ENCODE data around the gene ZGPAT. TPM values are rescaled to one million over a fixed set of nuclear protein-coding genes. Genes with fewer than 3 reads are reported as not detected.
A peak's percentile ranks its signal among the peaks of the same experiment; 100 is the strongest.

Gene ZGPAT
- total and polyA plus RNA-seq, 9 donors = 1.7 to 26.4 (median 18.9) TPM

DNA sequence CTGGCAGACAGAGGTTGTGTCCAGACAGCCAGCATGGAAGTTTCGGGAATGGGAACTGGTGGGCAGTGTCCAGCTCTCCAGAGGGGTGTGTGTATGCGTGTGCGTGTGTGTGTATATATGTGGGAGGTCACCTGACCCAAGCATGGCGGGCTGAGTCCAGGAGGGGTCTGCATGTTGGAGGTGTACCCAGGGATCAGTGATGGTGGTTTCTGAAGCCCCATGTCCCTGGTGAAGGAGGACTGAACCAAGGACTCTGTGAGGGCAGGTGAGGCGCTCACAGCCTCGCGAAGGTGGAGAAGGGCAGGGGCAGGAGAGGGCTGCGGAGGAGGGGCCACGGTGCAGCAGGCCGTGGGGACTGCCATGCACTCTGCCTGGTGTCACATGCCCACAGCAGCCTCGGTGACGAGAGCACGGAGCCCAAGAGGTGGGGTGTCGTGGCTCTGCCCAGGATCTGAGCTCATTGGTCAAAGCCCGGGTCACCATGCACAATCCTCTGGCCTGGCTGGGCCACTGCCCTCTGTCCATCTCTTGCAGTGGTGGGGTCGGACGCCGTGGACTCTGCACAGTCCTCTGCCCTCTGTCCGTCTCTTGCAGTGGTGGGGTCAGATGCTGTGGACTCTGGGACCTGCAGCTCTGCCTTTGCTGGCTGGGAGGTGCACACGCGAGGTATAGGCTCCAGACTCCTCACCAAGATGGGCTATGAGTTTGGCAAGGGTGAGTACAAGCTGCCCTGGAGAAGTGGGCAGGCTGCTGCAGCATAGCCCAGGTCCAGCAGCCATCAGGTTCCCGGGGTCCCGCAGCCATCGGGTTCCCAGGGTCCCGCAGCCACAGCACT lies 26.5 kb downstream of the ZGPAT start:
- WGBS, 3 donors = 88 to 92% (median 90%) methylated on average over 25 of the region's 25 CpGs
- no peaks in the 10 kb centered on the region for H3K27me3 ChIP-seq
- DNase-seq = no peak

DNA sequence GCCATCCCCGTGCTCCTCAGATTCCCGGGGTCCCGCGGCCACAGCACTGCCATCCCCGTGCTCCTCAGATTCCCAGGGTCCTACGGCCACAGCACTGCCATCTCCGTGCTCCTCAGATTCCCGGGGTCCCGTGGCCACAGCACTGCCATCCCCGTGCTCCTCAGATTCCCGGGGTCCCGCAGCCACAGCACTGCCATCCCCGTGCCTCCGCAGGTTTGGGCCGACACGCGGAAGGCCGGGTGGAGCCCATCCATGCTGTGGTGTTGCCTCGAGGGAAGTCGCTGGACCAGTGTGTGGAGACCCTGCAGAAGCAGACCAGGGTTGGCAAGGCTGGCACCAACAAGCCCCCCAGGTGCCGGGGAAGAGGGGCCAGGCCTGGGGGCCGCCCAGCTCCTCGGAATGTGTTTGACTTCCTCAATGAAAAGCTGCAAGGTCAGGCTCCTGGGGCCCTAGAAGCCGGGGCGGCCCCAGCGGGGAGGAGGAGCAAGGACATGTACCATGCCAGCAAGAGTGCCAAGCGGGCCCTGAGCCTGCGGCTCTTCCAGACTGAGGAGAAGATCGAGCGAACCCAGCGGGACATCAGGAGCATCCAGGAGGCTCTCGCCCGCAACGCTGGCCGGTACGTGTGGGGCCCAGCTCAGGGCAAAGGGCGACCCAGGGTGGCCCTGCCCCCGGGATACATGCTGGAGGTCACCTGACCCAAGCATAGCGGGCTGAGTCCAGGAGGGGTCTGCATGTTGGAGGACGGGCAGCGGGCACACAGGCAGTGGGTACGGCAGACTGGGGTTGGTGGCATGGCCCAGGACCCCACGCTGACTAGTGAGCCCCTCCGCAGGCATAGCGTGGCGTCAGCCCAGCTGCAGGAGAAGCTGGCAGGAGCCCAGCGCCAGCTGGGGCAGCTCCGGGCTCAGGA lies 27.4 kb downstream of the ZGPAT start:
- TF ChIP-seq POLR2A (IDR thresholded peaks at IDR 0.05) = no peak
- TF ChIP-seq, protein P1, sequence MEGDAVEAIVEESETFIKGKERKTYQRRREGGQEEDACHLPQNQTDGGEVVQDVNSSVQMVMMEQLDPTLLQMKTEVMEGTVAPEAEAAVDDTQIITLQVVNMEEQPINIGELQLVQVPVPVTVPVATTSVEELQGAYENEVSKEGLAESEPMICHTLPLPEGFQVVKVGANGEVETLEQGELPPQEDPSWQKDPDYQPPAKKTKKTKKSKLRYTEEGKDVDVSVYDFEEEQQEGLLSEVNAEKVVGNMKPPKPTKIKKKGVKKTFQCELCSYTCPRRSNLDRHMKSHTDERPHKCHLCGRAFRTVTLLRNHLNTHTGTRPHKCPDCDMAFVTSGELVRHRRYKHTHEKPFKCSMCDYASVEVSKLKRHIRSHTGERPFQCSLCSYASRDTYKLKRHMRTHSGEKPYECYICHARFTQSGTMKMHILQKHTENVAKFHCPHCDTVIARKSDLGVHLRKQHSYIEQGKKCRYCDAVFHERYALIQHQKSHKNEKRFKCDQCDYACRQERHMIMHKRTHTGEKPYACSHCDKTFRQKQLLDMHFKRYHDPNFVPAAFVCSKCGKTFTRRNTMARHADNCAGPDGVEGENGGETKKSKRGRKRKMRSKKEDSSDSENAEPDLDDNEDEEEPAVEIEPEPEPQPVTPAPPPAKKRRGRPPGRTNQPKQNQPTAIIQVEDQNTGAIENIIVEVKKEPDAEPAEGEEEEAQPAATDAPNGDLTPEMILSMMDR (IDR thresholded peaks at IDR 0.05) = no peak
- no peak for TF ChIP-seq EP300 (IDR thresholded peaks at IDR 0.05)
- H3K36me3 ChIP-seq = no peaks in the 10 kb centered on the region
- 78 to 93% (median 89%) methylated on average over 43 to 48 of the region's 48 CpGs for WGBS, 3 donors
- H3K4me3 ChIP-seq = no peak overlapping the region
- H3K4me1 ChIP-seq (ENCODE audit: insufficient read depth) = peaks cover 3% of the 10 kb centered on the region
- peak in 3 of 5 donors; percentile 42 to 44 (median 42) for DNase-seq
- H3K27me3 ChIP-seq = no peaks in the 10 kb centered on the region
- H3K9me3 ChIP-seq = no peaks in the 10 kb centered on the region
- no peak overlapping the region for H3K27ac ChIP-seq
- intact Hi-C loops (cut with DNase I) = no loop called here

More for the DNA sequence above, 26.5 kb downstream of the ZGPAT start:
- no peak overlapping the region for H3K27ac ChIP-seq
- H3K9me3 ChIP-seq = no peaks in the 10 kb centered on the region
- H3K36me3 ChIP-seq = no peaks in the 10 kb centered on the region
- peaks cover 3% of the 10 kb centered on the region for H3K4me1 ChIP-seq (ENCODE audit: insufficient read depth)
- intact Hi-C loops (cut with DNase I) = no loop called here
- H3K4me3 ChIP-seq = no peak overlapping the region
- TF ChIP-seq, protein P1 (IDR thresholded peaks at IDR 0.05) = no peak
- no peak for TF ChIP-seq POLR2A (IDR thresholded peaks at IDR 0.05)
- TF ChIP-seq EP300 (IDR thresholded peaks at IDR 0.05) = no peak

DNA sequence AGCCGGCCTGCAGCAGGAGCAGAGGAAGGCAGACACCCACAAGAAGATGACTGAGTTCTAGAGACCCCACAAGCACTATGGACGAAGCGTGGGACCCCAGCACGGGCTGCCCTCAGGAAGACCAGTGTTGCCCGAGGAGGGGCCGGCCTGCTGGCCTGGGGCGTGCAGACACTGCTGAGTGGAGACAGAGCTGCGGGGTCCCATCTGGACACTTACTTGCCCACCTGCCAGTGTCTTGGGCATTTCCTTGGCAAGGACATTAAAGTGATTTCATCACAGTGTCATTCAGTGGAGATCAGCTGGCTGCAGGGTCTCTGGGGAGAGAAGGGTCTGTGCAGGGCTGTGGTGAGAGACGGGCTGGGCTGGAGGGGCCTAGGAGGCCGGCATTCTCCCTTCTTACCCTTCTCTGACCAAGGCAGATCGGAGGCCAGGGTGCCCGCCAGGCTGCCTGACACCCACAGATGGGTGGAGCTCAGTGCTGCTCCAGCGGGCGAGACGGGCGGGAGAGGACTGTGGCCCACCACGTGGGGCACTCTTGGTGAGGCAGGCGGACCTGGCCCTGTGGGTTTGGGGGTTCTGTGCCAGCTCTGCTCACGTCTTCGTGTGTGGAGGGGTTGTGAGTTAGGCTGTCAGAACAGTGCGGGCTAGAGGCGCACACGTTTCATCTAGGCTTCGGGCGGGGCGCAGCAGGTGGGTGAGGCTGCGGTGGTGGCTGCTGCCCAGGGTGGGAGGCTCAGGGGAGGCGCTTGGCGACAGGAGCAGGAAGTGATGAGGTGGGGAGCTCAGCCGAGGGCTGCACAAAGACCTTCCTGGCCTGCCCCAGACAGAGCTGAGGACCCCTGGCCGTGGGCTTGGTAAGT lies 28.2 kb downstream of the ZGPAT start, which contains the start of gene LIME1:
Gene LIME1 (plus strand): TSS at position 806 of the 860 bp plus-strand sequence. CDS start 886 bp downstream, outside the sequence.
- no peaks in the 10 kb centered on the region for H3K27me3 ChIP-seq
- peaks cover 3% of the 10 kb centered on the region for H3K4me1 ChIP-seq (ENCODE audit: insufficient read depth)
- no peaks in the 10 kb centered on the region for H3K9me3 ChIP-seq
- 83 to 84% (median 83%) methylated on average over 31 of the region's 31 CpGs for WGBS, 3 donors
- H3K27ac ChIP-seq = no peak within 1 kb of the TSS
- TF ChIP-seq EP300 (IDR thresholded peaks at IDR 0.05) (no peak), POLR2A (IDR thresholded peaks at IDR 0.05) (no peak)
- TF ChIP-seq, protein P1 (IDR thresholded peaks at IDR 0.05) = no peak
- peak in 3 of 5 donors; percentile 23 to 41 (median 39) for DNase-seq
- no peak within 1 kb of the TSS for H3K4me3 ChIP-seq
- H3K36me3 ChIP-seq = no peaks in the 10 kb centered on the region
- intact Hi-C loops (cut with DNase I) = no loop called here

Measured in ovary (tissue), 9 donors.